ENCODE results near the gene PARD3B. TPM values are rescaled to one million over a fixed set of nuclear protein-coding genes. Genes with fewer than 3 reads are reported as not detected.

The PARD3B gene
- total RNA-seq, 1 experiment from 2014 or later, result 0.37 TPM

GRCh38 chr2:205568620-205569019, 1023.3 kb downstream of the PARD3B start:
- DNase-seq (ENCODE audit: low read depth, low spot score), result no peak
- in situ Hi-C loops (cut with HindIII; ENCODE audit: low pct_unique_long_range_greater_than_20kb, low sequenced_read_pairs), result no loop called here

- no peak for DNase-seq (ENCODE audit: low read depth, low spot score)
- in situ Hi-C loops (cut with HindIII; ENCODE audit: low pct_unique_long_range_greater_than_20kb, low sequenced_read_pairs), result no loop called here
Measured at GRCh38 chr2:205570648-205571047, 1025.4 kb downstream of the PARD3B start.

- no peak for DNase-seq (ENCODE audit: low read depth, low spot score)
- in situ Hi-C loops (cut with HindIII; ENCODE audit: low pct_unique_long_range_greater_than_20kb, low sequenced_read_pairs), result no loop called here
Measured at GRCh38 chr2:205571360-205571959, 1026.2 kb downstream of the PARD3B start.

GRCh38 chr2:205574001-205574400, 1028.7 kb downstream of the PARD3B start:
- in situ Hi-C loops (cut with HindIII; ENCODE audit: low pct_unique_long_range_greater_than_20kb, low sequenced_read_pairs), result no loop called here
- no peak for DNase-seq (ENCODE audit: low read depth, low spot score)

- no peak for DNase-seq (ENCODE audit: low read depth, low spot score)
- in situ Hi-C loops (cut with HindIII; ENCODE audit: low pct_unique_long_range_greater_than_20kb, low sequenced_read_pairs), result no loop called here
Measured at GRCh38 chr2:205579335-205579734, 1034.1 kb downstream of the PARD3B start.

- in situ Hi-C loops (cut with HindIII; ENCODE audit: low pct_unique_long_range_greater_than_20kb, low sequenced_read_pairs), result no loop called here
- DNase-seq (ENCODE audit: low read depth, low spot score), result no peak
Measured at GRCh38 chr2:205580212-205580987, 1035.1 kb downstream of the PARD3B start.

GRCh38 chr2:205582366-205582765, 1037.1 kb downstream of the PARD3B start:
- in situ Hi-C loops (cut with HindIII; ENCODE audit: low pct_unique_long_range_greater_than_20kb, low sequenced_read_pairs), result no loop called here
- DNase-seq (ENCODE audit: low read depth, low spot score), result no peak

- in situ Hi-C loops (cut with HindIII; ENCODE audit: low pct_unique_long_range_greater_than_20kb, low sequenced_read_pairs), result no loop called here
- no peak for DNase-seq (ENCODE audit: low read depth, low spot score)
Measured at GRCh38 chr2:205585449-205586383, 1040.4 kb downstream of the PARD3B start.

- in situ Hi-C loops (cut with HindIII; ENCODE audit: low pct_unique_long_range_greater_than_20kb, low sequenced_read_pairs), result no loop called here
Measured at GRCh38 chr2:205586626-205587025, 1041.4 kb downstream of the PARD3B start.

GRCh38 chr2:205589479-205589878, 1044.2 kb downstream of the PARD3B start:
- in situ Hi-C loops (cut with HindIII; ENCODE audit: low pct_unique_long_range_greater_than_20kb, low sequenced_read_pairs), result no loop called here
- DNase-seq (ENCODE audit: low read depth, low spot score), result no peak

More at GRCh38 chr2:205586626-205587025, 1041.4 kb downstream of the PARD3B start:
- DNase-seq (ENCODE audit: low read depth, low spot score), result no peak

- DNase-seq (ENCODE audit: low read depth, low spot score), result no peak
Measured at GRCh38 chr2:205590759-205591158, 1045.5 kb downstream of the PARD3B start.

GRCh38 chr2:205593891-205594290, 1048.6 kb downstream of the PARD3B start:
- in situ Hi-C loops (cut with HindIII; ENCODE audit: low pct_unique_long_range_greater_than_20kb, low sequenced_read_pairs), result no loop called here
- DNase-seq (ENCODE audit: low read depth, low spot score), result no peak

More at GRCh38 chr2:205590759-205591158, 1045.5 kb downstream of the PARD3B start:
- in situ Hi-C loops (cut with HindIII; ENCODE audit: low pct_unique_long_range_greater_than_20kb, low sequenced_read_pairs), result no loop called here

- in situ Hi-C loops (cut with HindIII; ENCODE audit: low pct_unique_long_range_greater_than_20kb, low sequenced_read_pairs), result no loop called here
- no peak for DNase-seq (ENCODE audit: low read depth, low spot score)
Measured at GRCh38 chr2:205596581-205596980, 1051.3 kb downstream of the PARD3B start.

- DNase-seq (ENCODE audit: low read depth, low spot score), result no peak
- in situ Hi-C loops (cut with HindIII; ENCODE audit: low pct_unique_long_range_greater_than_20kb, low sequenced_read_pairs), result no loop called here
Measured at GRCh38 chr2:205605638-205606304, 1060.5 kb downstream of the PARD3B start.

- DNase-seq (ENCODE audit: low read depth, low spot score), result no peak
- in situ Hi-C loops (cut with HindIII; ENCODE audit: low pct_unique_long_range_greater_than_20kb, low sequenced_read_pairs), result no loop called here
Measured at GRCh38 chr2:205607146-205607545, 1061.9 kb downstream of the PARD3B start.

GRCh38 chr2:205609113-205609512, 1063.8 kb downstream of the PARD3B start:
- DNase-seq (ENCODE audit: low read depth, low spot score), result no peak
- in situ Hi-C loops (cut with HindIII; ENCODE audit: low pct_unique_long_range_greater_than_20kb, low sequenced_read_pairs), result no loop called here

- no peak for DNase-seq (ENCODE audit: low read depth, low spot score)
- in situ Hi-C loops (cut with HindIII; ENCODE audit: low pct_unique_long_range_greater_than_20kb, low sequenced_read_pairs), result no loop called here
Measured at GRCh38 chr2:205610437-205610836, 1065.2 kb downstream of the PARD3B start.

GRCh38 chr2:205612636-205613035, 1067.4 kb downstream of the PARD3B start:
- in situ Hi-C loops (cut with HindIII; ENCODE audit: low pct_unique_long_range_greater_than_20kb, low sequenced_read_pairs), result no loop called here
- no peak for DNase-seq (ENCODE audit: low read depth, low spot score)
